Type B pancreatic cell (in vitro differentiated cells): ENCODE results near the gene THSD8. TPM values are rescaled to one million over a fixed set of nuclear protein-coding genes. Genes with fewer than 3 reads are reported as not detected.

Experiments used
- DNase-seq: peaks from one replicate; pipeline ENCODE4 v3.0.0; 2021; ENCODE audit warnings: mixed read lengths; ENCODE audit not compliant: unreplicated experiment; ENCODE audit errors: extremely low spot score
- H3K27ac Mint-ChIP-seq: 2 replicates; pipeline ENCODE4 v1.8.0; 2021; ENCODE audit warnings: mild to moderate bottlenecking, mixed read lengths
- H3K27me3 Mint-ChIP-seq: 2 replicates; pipeline ENCODE4 v1.8.0; 2021; ENCODE audit warnings: mixed read lengths
- H3K36me3 Mint-ChIP-seq: 2 replicates; pipeline ENCODE4 v1.8.0; 2021; ENCODE audit warnings: mixed read lengths
- H3K4me1 Mint-ChIP-seq: one replicate; pipeline ENCODE4 v1.8.0; 2021; ENCODE audit warnings: mixed read lengths; ENCODE audit not compliant: unreplicated experiment
- H3K4me3 Mint-ChIP-seq: 2 replicates; pipeline ENCODE4 v1.8.0; 2021; ENCODE audit warnings: mild to moderate bottlenecking, mixed read lengths
- H3K9me3 Mint-ChIP-seq: 2 replicates; pipeline ENCODE4 v1.8.0; 2021; ENCODE audit warnings: mixed read lengths
- total RNA-seq: library from RNA; stranded (reverse); gene quantifications from 2 replicates; pipeline ENCODE4 v1.2.1, GENCODE V29; 2021; ENCODE audit warnings: low replicate concordance
- TF ChIP-seq, protein P1 (sequence below): fragments of 200-600 bp; sonication (generic); conservative IDR thresholded peaks from 2 replicates; pipeline ENCODE4 v1.5.0; 2021; ENCODE audit warnings: antibody characterized with exemption, mild to moderate bottlenecking

The THSD8 gene
- total RNA-seq, 1 donor from 2014 or later, result 19.4 TPM

GRCh38 chr19:12792051-12792852 lies 9.6 kb upstream of the THSD8 start:
- TF ChIP-seq, protein P1, sequence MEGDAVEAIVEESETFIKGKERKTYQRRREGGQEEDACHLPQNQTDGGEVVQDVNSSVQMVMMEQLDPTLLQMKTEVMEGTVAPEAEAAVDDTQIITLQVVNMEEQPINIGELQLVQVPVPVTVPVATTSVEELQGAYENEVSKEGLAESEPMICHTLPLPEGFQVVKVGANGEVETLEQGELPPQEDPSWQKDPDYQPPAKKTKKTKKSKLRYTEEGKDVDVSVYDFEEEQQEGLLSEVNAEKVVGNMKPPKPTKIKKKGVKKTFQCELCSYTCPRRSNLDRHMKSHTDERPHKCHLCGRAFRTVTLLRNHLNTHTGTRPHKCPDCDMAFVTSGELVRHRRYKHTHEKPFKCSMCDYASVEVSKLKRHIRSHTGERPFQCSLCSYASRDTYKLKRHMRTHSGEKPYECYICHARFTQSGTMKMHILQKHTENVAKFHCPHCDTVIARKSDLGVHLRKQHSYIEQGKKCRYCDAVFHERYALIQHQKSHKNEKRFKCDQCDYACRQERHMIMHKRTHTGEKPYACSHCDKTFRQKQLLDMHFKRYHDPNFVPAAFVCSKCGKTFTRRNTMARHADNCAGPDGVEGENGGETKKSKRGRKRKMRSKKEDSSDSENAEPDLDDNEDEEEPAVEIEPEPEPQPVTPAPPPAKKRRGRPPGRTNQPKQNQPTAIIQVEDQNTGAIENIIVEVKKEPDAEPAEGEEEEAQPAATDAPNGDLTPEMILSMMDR, result peak; percentile 10
- Mint-ChIP-seq H3K27ac (peak overlapping the region; percentile 98), H3K4me3 (peak overlapping the region; percentile 94), H3K4me1 (peaks cover 39% of the 10 kb centered on the region), H3K27me3 (no peaks in the 10 kb centered on the region), H3K36me3 (peaks cover 5% of the 10 kb centered on the region), H3K9me3 (no peaks in the 10 kb centered on the region)
- no peak for DNase-seq

- TF ChIP-seq, protein P1, result no peak
These were observed 9.0 kb upstream of the THSD8 start for GRCh38 chr19:12792853-12793289.

DNA sequence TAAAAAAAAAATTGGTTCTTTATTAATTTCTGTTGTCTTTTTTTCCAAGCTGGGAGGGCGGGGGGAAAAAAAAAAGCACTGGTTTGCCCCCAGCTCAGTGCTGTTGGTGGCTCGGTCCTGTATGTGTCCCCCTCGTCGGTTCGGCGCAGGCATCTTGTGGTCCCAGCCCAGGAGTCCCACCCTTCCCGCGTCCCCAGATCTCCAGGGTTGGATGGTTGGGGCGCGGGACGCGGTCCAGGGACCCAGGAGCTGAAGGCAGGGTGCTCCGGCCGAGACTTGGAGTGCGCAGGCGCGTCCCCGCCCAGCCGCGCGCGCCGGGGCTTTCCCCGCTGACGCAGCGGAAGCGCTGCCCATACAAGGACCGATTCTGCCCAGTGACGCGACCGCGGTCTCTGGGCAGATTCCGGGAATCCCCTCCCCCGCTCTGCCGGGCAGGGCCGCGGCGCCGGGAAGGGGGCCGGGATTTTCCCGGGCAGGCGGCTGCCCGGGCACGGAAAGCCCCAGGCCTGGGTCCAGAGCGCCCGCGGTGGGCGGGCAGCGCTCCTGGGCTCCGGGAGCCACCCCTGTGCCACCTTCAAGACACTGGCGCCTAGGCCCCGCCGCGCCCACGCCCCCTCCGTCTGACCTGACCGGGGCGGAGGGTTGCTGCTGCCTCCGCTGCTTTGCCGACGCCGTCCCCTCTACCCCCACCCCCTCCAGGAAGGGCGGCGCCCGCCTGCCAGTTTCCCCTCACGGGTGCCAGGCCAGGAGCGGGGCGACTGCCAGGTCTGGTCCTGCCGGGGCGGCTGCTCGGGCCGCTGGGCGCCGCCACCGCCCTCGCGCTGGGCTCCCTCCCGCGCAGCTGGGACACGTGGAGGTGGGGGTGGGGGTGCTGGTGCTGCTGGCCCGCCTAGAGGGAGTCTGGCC lies 8.3 kb upstream of the THSD8 start:
- Mint-ChIP-seq H3K9me3 (no peaks in the 10 kb centered on the region), H3K27me3 (no peaks in the 10 kb centered on the region), H3K4me3 (peak overlapping the region; percentile 94), H3K27ac (peak overlapping the region; percentile 97), H3K4me1 (peaks cover 32% of the 10 kb centered on the region), H3K36me3 (peaks cover 5% of the 10 kb centered on the region)
- peak; percentile 94 for DNase-seq
- TF ChIP-seq, protein P1, result no peak

More at GRCh38 chr19:12792853-12793289, 9.0 kb upstream of the THSD8 start:
- peaks cover 39% of the 10 kb centered on the region for H3K4me1 Mint-ChIP-seq
- H3K27ac Mint-ChIP-seq, result peak overlapping the region; percentile 97
- H3K27me3 Mint-ChIP-seq, result no peaks in the 10 kb centered on the region
- peak overlapping the region; percentile 94 for H3K4me3 Mint-ChIP-seq
- H3K9me3 Mint-ChIP-seq, result no peaks in the 10 kb centered on the region
- H3K36me3 Mint-ChIP-seq, result peaks cover 5% of the 10 kb centered on the region
- DNase-seq, result no peak

DNA sequence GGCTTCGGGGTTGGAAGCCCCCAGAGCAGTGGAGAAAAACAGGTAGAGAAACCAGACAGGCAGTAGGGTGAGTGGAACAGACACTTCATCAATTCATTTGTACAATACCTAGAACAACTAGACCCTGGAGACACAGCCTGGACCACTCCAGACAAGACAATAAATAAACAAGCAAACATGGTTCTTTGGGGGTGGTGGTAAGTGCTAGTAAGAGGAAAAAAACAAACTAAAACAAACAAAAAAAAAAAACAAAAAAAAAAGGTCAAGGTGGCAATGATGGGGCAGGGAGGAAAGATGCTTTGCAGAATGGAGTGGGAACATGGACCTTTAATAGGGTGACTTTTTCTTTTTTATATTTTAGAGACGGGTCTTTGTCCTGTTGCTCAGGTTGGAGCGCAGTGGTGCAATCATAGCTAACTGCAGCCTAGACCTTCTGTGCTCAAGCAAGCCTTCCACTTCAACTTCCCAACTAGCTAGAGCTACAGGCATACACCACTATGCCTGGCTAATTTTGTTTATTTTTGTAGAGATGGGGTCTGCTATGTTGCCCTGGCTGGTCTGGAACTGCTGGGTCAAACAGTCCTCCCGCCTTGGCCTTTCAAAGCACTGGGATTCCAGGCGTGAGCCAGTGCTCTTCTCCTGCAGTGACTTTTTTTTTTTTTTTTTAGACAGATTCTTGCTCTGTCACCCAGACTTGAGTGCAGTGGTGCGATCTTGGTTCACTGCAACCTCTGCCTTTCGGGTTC lies 7.5 kb upstream of the THSD8 start:
- H3K4me3 Mint-ChIP-seq, result peak overlapping the region; percentile 78
- peaks cover 5% of the 10 kb centered on the region for H3K36me3 Mint-ChIP-seq
- H3K27ac Mint-ChIP-seq, result peak overlapping the region; percentile 88
- DNase-seq, result no peak
- TF ChIP-seq, protein P1, result no peak
- no peaks in the 10 kb centered on the region for H3K27me3 Mint-ChIP-seq
- H3K4me1 Mint-ChIP-seq, result peaks cover 25% of the 10 kb centered on the region
- no peaks in the 10 kb centered on the region for H3K9me3 Mint-ChIP-seq

- TF ChIP-seq, protein P1, result no peak
- peaks cover 5% of the 10 kb centered on the region for H3K36me3 Mint-ChIP-seq
- no peaks in the 10 kb centered on the region for H3K27me3 Mint-ChIP-seq
- peaks cover 25% of the 10 kb centered on the region for H3K4me1 Mint-ChIP-seq
- no peaks in the 10 kb centered on the region for H3K9me3 Mint-ChIP-seq
- DNase-seq, result no peak
- peak overlapping the region; percentile 78 for H3K4me3 Mint-ChIP-seq
- H3K27ac Mint-ChIP-seq, result peak overlapping the region; percentile 88
These were observed 6.9 kb upstream of the THSD8 start for GRCh38 chr19:12794971-12795381.
